Thyroid gland (tissue), 4 donors: Measurements from ENCODE around the gene ADNP.

ENCODE experiments used
- POLR2A ChIP-seq, 2 donors: fragments of 450-650 bp; IDR thresholded peaks; one replicate each; pipeline ENCODE4 v1.6.1; 2017; ENCODE audit warnings: antibody characterized with exemption in 2 of 2, mild to moderate bottlenecking in 2 of 2, moderate library complexity in 1 of 2
- TF ChIP-seq, protein P1 (sequence below), 6 experiments: fragments of 200-600 bp in 3 of 6; fragments of 450-650 bp in 3 of 6; sonication (generic) in 3 of 6; IDR thresholded peaks; one replicate each; pipeline ENCODE4 v1.5.1; 2016 to 2019; ENCODE audit warnings: antibody characterized with exemption in 6 of 6, mild to moderate bottlenecking in 2 of 6, inconsistent platforms in 1 of 6, moderate library complexity in 1 of 6

DNA sequence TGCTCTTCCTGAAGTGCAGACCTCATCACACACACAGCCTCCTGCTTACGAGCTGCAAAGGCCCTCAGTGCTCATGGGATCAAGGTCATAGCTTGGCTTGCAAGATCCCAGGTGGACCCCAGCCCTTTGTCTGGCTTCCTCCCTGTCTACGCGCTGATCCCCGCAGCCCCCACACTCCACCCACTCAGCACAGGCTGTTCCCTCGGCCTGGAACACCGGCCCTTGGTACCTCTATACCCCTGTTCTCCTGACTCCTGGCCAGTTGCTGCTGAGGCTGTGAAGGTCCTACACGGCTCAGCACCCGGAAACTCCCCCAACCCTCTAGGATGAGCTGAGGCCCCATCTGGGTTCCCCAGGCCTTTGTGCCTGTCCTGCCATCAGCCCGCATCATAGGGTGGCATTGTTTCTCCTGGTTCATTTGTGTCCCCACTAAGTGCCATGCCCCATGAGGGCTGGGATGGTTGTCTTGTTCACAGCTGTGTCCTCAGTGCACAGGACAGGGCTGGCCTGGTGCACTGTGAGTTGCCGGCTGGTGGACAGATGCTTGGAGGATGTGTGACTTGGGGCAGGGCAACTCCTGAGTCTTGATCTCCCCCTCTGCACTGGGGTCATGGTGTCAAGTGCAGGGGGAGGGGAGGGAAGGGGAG, 57.0 kb downstream of the ADNP start:
- TF ChIP-seq, protein P1, sequence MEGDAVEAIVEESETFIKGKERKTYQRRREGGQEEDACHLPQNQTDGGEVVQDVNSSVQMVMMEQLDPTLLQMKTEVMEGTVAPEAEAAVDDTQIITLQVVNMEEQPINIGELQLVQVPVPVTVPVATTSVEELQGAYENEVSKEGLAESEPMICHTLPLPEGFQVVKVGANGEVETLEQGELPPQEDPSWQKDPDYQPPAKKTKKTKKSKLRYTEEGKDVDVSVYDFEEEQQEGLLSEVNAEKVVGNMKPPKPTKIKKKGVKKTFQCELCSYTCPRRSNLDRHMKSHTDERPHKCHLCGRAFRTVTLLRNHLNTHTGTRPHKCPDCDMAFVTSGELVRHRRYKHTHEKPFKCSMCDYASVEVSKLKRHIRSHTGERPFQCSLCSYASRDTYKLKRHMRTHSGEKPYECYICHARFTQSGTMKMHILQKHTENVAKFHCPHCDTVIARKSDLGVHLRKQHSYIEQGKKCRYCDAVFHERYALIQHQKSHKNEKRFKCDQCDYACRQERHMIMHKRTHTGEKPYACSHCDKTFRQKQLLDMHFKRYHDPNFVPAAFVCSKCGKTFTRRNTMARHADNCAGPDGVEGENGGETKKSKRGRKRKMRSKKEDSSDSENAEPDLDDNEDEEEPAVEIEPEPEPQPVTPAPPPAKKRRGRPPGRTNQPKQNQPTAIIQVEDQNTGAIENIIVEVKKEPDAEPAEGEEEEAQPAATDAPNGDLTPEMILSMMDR (IDR thresholded peaks at IDR 0.05) = no peak
- TF ChIP-seq POLR2A (IDR thresholded peaks at IDR 0.05) = no peak
